GM13976 (cell line): ENCODE results near the gene MYO3A.

Source experiments
- DNase-seq: peaks from one replicate; pipeline ENCODE4 v3.0.0; 2012; ENCODE audit warnings: low spot score
- CTCF ChIP-seq: IDR thresholded peaks from 2 replicates; pipeline ENCODE4 v1.5.1; 2012; ENCODE audit warnings: borderline replicate concordance, mild to moderate bottlenecking; ENCODE audit not compliant: insufficient read depth; ENCODE audit errors: extremely low read depth, missing control alignments, control extremely low read depth
- in situ Hi-C: fragments of 300-500 bp; cut with MboI; formaldehyde crosslinking; loops from one replicate; pipeline ENCODE4 v1.12.0; 2022; ENCODE audit warnings: low sequenced_read_pairs, mixed read lengths, inconsistent platforms; ENCODE audit not compliant: unreplicated experiment

The MYO3A gene

DNA sequence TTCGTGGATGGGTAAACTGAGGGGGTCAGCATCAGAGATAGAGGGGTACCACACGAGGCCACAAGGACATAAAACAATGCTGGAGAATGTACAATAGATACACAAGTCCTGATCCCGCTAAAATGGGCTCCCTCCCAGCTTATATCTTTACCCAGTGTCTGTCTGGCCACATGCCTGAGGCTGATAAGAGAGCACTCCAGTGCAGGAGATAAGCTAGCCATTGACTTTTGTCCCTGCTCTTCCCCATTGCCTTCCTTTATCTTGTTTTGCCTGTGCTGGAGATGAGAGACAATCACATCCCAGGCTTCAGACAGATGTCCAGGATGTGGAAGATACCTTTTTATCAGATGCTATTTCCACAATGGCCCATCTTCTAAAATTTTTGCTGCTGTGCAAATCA is 288.5 kb downstream of the MYO3A start:
- no peak for TF ChIP-seq CTCF
- DNase-seq, result no peak
- in situ Hi-C loops, result no loop called here

DNA sequence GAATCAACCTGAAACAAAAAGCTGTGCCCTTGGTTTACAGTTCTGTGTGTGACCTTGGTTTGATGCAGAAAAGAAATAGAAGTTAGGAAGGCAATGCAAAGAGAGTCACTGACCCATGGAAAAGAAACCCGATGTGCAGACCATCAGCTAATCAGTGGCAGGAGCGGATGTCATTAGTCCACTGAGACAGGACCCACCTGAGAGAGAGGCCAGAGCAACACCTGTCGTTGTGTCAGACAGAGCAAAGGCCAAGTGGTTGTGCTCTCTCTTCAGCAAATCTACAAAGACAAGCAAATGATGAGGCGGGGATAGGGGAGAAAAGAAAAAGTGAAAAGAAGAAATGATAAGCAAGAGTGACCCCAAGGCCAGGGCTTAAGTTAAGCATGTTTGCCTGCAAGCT is 291.3 kb downstream of the MYO3A start:
- TF ChIP-seq CTCF, result no peak
- in situ Hi-C loops, result no loop called here
- DNase-seq, result no peak

- no peak for TF ChIP-seq CTCF
- DNase-seq, result no peak
- in situ Hi-C loops, result no loop called here
These were observed 293.8 kb downstream of the MYO3A start for GRCh38 chr10:26227786-26228185.

GRCh38 chr10:26232174-26232573 is 298.1 kb downstream of the MYO3A start:
- in situ Hi-C loops, result no loop called here
- DNase-seq, result no peak
- TF ChIP-seq CTCF, result no peak

DNA sequence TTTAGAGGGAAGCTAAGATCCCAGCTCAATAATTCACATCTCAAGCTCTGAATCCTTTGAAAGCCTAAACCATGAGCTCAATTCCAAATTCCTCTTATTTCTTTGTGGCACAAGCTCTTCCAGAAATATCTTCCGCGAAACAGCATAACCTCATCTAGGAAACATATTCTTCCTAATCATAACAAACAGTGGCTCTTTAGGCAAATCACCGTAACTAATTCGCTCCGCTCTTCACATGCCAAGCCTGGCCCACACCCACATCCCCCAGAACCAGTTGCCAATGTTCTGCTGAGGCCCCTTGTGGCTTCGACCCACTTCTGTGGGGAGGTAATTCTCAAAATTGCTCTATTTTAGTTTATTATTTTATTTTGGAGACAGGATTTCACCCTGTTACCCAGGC is 301.7 kb downstream of the MYO3A start:
- no peak for TF ChIP-seq CTCF
- no peak for DNase-seq
- in situ Hi-C loops, result no loop called here

DNA sequence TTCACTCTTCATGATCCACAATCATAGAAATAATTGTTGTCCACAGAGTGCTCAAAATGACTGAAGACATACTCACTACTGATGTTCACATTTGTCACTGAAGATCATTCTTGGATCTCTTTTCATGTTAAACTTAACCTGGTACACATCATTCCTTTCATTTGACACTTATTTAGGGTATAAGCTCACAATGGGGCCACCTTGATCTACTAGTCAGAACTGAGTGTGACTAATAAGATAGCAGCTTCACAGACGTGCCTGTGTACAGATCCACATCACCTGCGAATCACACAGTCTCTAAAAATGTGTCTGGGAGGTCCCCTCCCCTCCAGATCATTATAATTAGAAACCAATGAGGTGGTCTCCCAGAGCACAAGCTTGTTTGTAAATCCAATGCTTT is 304.3 kb downstream of the MYO3A start:
- in situ Hi-C loops, result no loop called here
- no peak for DNase-seq
- TF ChIP-seq CTCF, result no peak
